Naive thymus-derived CD4-positive, alpha-beta T cell (primary cell): ENCODE results near the gene SLC16A2. TPM values are rescaled to one million over a fixed set of nuclear protein-coding genes. Genes with fewer than 3 reads are reported as not detected.
"Not testable (repeated sequence)": the region's sequence is repeated elsewhere in the genome, so short reads cannot be mapped to it uniquely, and the experiment has no call there.

Source experiments
- ATAC-seq: fragments of 150-1000 bp; cut with Tn5 transposase; 2 replicates; pipeline ENCODE4 v1.10.0; 2021; ENCODE audit warnings: mild to moderate bottlenecking, moderate library complexity
- CTCF ChIA-PET: fragments of 350-600 bp; sonication (Branson Sonifier 250); formaldehyde crosslinking; loops from one replicate; lab custom pipeline; 2021; ENCODE audit warnings: antibody characterized with exemption; lab: Charles Lee
- POLR2A ChIA-PET: fragments of 350-600 bp; sonication (Branson Sonifier 250); formaldehyde crosslinking; loops from one replicate; lab custom pipeline; 2021; ENCODE audit warnings: antibody characterized with exemption, inconsistent platforms; lab: Charles Lee
- DNase-seq, 9 donors: peaks; one replicate each; pipeline versions ENCODE4 v3.0.0 to v3.0.0-alpha.2; 2020 to 2022; ENCODE audit warnings: mixed read lengths in 1 of 9
- H3K27ac ChIP-seq: one replicate; pipeline ENCODE4 v1.7.0; 2013; ENCODE audit warnings: mild to moderate bottlenecking, low read depth, low read length, moderate library complexity
- H3K27me3 ChIP-seq, 2 donors: one replicate each; pipeline ENCODE4 v1.7.0; 2013; ENCODE audit warnings: low read length in 2 of 2, mild to moderate bottlenecking in 2 of 2, moderate library complexity in 2 of 2; ENCODE audit not compliant: control insufficient read depth in 2 of 2, insufficient read depth in 2 of 2
- H3K36me3 ChIP-seq, 3 experiments: 1 replicate in 2 of 3; 2 replicates in 1 of 3; pipeline ENCODE4 v1.7.0; 2013; ENCODE audit warnings: low read length in 3 of 3, mild to moderate bottlenecking in 3 of 3, moderate library complexity in 1 of 3; ENCODE audit not compliant: insufficient read depth in 3 of 3, control insufficient read depth in 2 of 3
- H3K4me1 ChIP-seq, 2 donors: one replicate each; pipeline ENCODE4 v1.7.0; 2013; ENCODE audit warnings: low read length in 2 of 2, mild to moderate bottlenecking in 2 of 2, moderate library complexity in 1 of 2; ENCODE audit not compliant: control insufficient read depth in 2 of 2, insufficient read depth in 2 of 2
- H3K4me3 ChIP-seq: 2 replicates; pipeline ENCODE4 v1.7.0; 2013; ENCODE audit warnings: mild to moderate bottlenecking, low read length
- H3K9me3 ChIP-seq, 3 experiments: 1 replicate in 2 of 3; 2 replicates in 1 of 3; pipeline ENCODE4 v1.7.0; 2013; ENCODE audit warnings: low read length in 3 of 3; ENCODE audit not compliant: control insufficient read depth in 2 of 3
- H3K27ac Mint-ChIP-seq, 9 donors: one replicate each; pipeline ENCODE4 v1.8.0; 2020 to 2022; ENCODE audit warnings: mixed read lengths in 9 of 9, mild to moderate bottlenecking in 8 of 9, moderate library complexity in 5 of 9, inconsistent platforms in 2 of 9
- H3K27me3 Mint-ChIP-seq, 5 donors: one replicate each; pipeline ENCODE4 v1.8.0; 2021 to 2022; ENCODE audit warnings: mixed read lengths in 5 of 5, mild to moderate bottlenecking in 1 of 5
- H3K36me3 Mint-ChIP-seq, 5 donors: one replicate each; pipeline ENCODE4 v1.8.0; 2020 to 2022; ENCODE audit warnings: mixed read lengths in 5 of 5, mild to moderate bottlenecking in 3 of 5, inconsistent platforms in 1 of 5
- H3K4me1 Mint-ChIP-seq, 7 donors: one replicate each; pipeline ENCODE4 v1.8.0; 2020 to 2022; ENCODE audit warnings: mixed read lengths in 7 of 7, mild to moderate bottlenecking in 3 of 7, inconsistent platforms in 1 of 7
- H3K4me3 Mint-ChIP-seq, 10 donors: one replicate each; pipeline ENCODE4 v1.8.0; 2020 to 2022; ENCODE audit warnings: mild to moderate bottlenecking in 10 of 10, mixed read lengths in 10 of 10, moderate library complexity in 6 of 10, inconsistent platforms in 2 of 10
- H3K9me3 Mint-ChIP-seq, 11 donors: one replicate each; pipeline ENCODE4 v1.8.0; 2020 to 2022; ENCODE audit warnings: mixed read lengths in 11 of 11, mild to moderate bottlenecking in 4 of 11, inconsistent platforms in 1 of 11, moderate library complexity in 1 of 11
- intact Hi-C, 2 donors: fragments of 100-400 bp; cut with micrococcal nuclease; formaldehyde crosslinking; loops; one replicate each; pipeline ENCODE4 v1.15.1; 2023
- polyA plus RNA-seq, 2 donors: library from polyadenylated mRNA; unstranded; fragments of 300-500 nt; fragmentation: Illumina TruSeq; gene quantifications; one replicate each; pipeline ENCODE4 v1.2.3, GENCODE V29; 2021
- total RNA-seq, 6 experiments: library from RNA in 5 of 6; stranded (reverse) in 5 of 6; gene quantifications; 1 replicate in 5 of 6; 2 replicates in 1 of 6; pipeline ENCODE4 v1.2.3 and lab custom pipeline; 2021 to 2026

SLC16A2 gene
- total and polyA plus RNA-seq, 7 experiments from 2014 or later = 0.24 to 0.38 (median 0.38) TPM; not detected in 2

GRCh38 chrX:74449937-74450330 is 28.6 kb downstream of the SLC16A2 start:
- DNase-seq = no peak
- Histone ChIP-seq H3K27ac (no peak overlapping the region), H3K36me3 (no peaks in the 10 kb centered on the region), H3K4me1 (peaks cover 0 to 7% of the 10 kb centered on the region in 2 donors), H3K9me3 (no peaks in the 10 kb centered on the region), H3K27me3 (no peaks in the 10 kb centered on the region), H3K4me3 (no peak overlapping the region)
- no peak overlapping the region for H3K27ac Mint-ChIP-seq
- peaks cover 0 to 9% (median 7%) of the 10 kb centered on the region in 7 donors for H3K4me1 Mint-ChIP-seq
- no peak for ATAC-seq
- CTCF ChIA-PET = interaction anchor here (0.8 kb wide), 1 partner anchor 105 kb away, joined by 4 read pairs; no protein-coding TSS in a partner anchor
- no peaks in the 10 kb centered on the region for H3K27me3 Mint-ChIP-seq
- H3K36me3 Mint-ChIP-seq = no peaks in the 10 kb centered on the region
- peak overlapping the region in 1 of 10 donors; percentile 0 for H3K4me3 Mint-ChIP-seq
- intact Hi-C loops = no loop called here
- H3K9me3 Mint-ChIP-seq = peaks cover 0 to 3% (median 0%) of the 10 kb centered on the region in 11 donors
- POLR2A ChIA-PET = no interaction called here

DNA sequence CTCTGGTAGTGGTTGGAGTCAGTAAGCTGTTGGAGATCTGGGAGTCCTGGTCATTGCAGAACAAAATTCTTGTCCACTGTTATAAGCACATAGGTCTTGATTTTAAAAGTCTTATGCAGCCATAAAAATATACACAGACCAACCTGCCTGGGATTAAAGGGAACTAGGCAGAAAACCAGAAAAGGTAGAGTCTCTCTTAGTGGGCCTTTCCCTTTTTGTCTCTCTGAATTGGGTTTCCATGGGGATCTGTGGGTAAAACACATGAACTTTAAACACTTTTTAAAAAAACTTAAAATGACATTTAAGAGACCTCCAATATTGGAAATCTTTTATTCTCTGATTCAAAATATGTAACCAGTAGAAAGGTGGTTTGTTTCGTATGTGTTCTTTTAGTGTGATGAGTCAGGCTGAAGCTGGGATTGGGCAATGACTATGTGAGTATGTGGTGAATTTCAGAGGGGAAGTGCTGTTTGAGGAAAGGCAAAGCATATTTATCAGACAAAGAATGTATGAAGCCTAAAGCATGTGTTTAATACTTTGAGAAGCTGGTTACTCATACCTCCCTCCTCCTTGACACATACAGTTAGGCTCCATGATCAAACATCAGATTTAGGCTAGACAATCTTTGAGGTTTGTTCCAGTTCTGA is 29.6 kb downstream of the SLC16A2 start:
- Histone ChIP-seq H3K9me3 (no peaks in the 10 kb centered on the region), H3K4me3 (no peak overlapping the region), H3K27ac (no peak overlapping the region), H3K27me3 (no peaks in the 10 kb centered on the region), H3K4me1 (peaks cover 0 to 7% of the 10 kb centered on the region in 2 donors), H3K36me3 (no peaks in the 10 kb centered on the region)
- no peaks in the 10 kb centered on the region for H3K36me3 Mint-ChIP-seq
- no peak overlapping the region for H3K4me3 Mint-ChIP-seq
- POLR2A ChIA-PET = no interaction called here
- peaks cover 0 to 9% (median 7%) of the 10 kb centered on the region in 7 donors for H3K4me1 Mint-ChIP-seq
- peak; percentile 70 for ATAC-seq
- CTCF ChIA-PET = no interaction called here
- H3K9me3 Mint-ChIP-seq = peaks cover 0 to 3% (median 0%) of the 10 kb centered on the region in 11 donors
- DNase-seq = no peak
- peaks cover 0 to 7% (median 0%) of the 10 kb centered on the region in 5 donors for H3K27me3 Mint-ChIP-seq
- intact Hi-C loops = no loop called here
- H3K27ac Mint-ChIP-seq = no peak overlapping the region

DNA sequence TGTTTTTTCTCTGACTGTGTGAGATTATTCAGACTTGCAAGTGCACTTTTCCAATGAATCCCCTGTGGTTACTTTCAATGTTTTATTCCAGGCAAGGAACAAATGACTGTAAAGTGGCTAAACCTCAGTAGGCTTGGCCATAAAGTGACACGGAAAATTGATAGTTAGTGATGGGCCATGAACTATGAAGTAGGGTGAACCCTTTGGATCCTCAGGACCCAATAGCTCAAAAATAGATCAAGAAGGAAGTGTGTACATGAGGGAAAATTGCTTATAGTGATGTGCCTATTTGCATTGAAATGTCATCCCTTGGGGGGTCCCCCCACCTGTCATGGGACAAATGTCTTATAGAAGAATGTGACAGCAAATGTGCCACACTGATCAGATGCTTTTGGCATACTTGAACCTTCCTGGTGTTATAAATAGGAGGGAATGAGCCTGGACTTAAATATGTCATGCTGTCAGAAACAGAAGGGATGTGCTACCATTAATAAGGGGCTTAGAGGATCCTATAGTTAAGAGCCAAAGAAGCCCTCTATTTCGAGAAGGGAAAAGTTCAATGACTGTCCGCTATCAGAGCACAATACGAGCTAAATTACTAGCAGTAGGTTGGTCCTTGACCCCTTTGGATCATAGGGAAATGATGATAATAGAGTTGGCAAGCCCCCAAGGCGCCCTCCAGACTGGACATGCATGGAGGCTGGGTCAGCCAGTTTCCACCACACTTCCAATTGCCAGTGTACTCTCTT is 30.3 kb downstream of the SLC16A2 start:
- CTCF ChIA-PET = no interaction called here
- Histone ChIP-seq H3K9me3 (no peaks in the 10 kb centered on the region), H3K36me3 (no peaks in the 10 kb centered on the region), H3K4me3 (no peak overlapping the region), H3K27me3 (no peaks in the 10 kb centered on the region), H3K4me1 (peaks cover 0 to 7% of the 10 kb centered on the region in 2 donors), H3K27ac (no peak overlapping the region)
- Mint-ChIP-seq H3K4me1 (peaks cover 0 to 9% (median 7%) of the 10 kb centered on the region in 7 donors), H3K36me3 (no peaks in the 10 kb centered on the region), H3K27me3 (peaks cover 0 to 7% (median 0%) of the 10 kb centered on the region in 5 donors), H3K27ac (no peak overlapping the region), H3K9me3 (peaks cover 0 to 3% (median 0%) of the 10 kb centered on the region in 11 donors), H3K4me3 (no peak overlapping the region)
- POLR2A ChIA-PET = no interaction called here
- intact Hi-C loops = no loop called here
- DNase-seq = no peak
- ATAC-seq = no peak

GRCh38 chrX:74452199-74452481 is 30.8 kb downstream of the SLC16A2 start:
- Histone ChIP-seq H3K4me1 (peaks cover 0 to 7% of the 10 kb centered on the region in 2 donors), H3K36me3 (no peaks in the 10 kb centered on the region), H3K9me3 (no peaks in the 10 kb centered on the region), H3K27ac (no peak overlapping the region), H3K27me3 (no peaks in the 10 kb centered on the region), H3K4me3 (no peak overlapping the region)
- ATAC-seq (no peak), DNase-seq (no peak)
- Mint-ChIP-seq H3K27me3 (peaks cover 0 to 7% (median 0%) of the 10 kb centered on the region in 5 donors), H3K9me3 (peaks cover 0 to 3% (median 0%) of the 10 kb centered on the region in 11 donors), H3K4me1 (peaks cover 0 to 9% (median 7%) of the 10 kb centered on the region in 7 donors), H3K36me3 (no peaks in the 10 kb centered on the region), H3K27ac (no peak overlapping the region), H3K4me3 (no peak overlapping the region)
- ChIA-PET CTCF (no interaction called here), POLR2A (no interaction called here)
- intact Hi-C loops = no loop called here

- peaks cover 0 to 7% (median 0%) of the 10 kb centered on the region in 5 donors for H3K27me3 Mint-ChIP-seq
- Histone ChIP-seq H3K4me3 (no peak overlapping the region), H3K36me3 (no peaks in the 10 kb centered on the region), H3K27ac (no peak overlapping the region), H3K4me1 (peaks cover 0 to 7% of the 10 kb centered on the region in 2 donors), H3K9me3 (no peaks in the 10 kb centered on the region), H3K27me3 (no peaks in the 10 kb centered on the region)
- H3K4me3 Mint-ChIP-seq = no peak overlapping the region
- no peaks in the 10 kb centered on the region for H3K36me3 Mint-ChIP-seq
- intact Hi-C loops = no loop called here
- H3K9me3 Mint-ChIP-seq = peaks cover 0 to 3% (median 0%) of the 10 kb centered on the region in 11 donors
- no peak for ATAC-seq
- DNase-seq = no peak
- H3K27ac Mint-ChIP-seq = no peak overlapping the region
- H3K4me1 Mint-ChIP-seq = peaks cover 0 to 9% (median 7%) of the 10 kb centered on the region in 7 donors
- POLR2A ChIA-PET = no interaction called here
- CTCF ChIA-PET = no interaction called here
These were observed 31.9 kb downstream of the SLC16A2 start for GRCh38 chrX:74453178-74453577.

DNA sequence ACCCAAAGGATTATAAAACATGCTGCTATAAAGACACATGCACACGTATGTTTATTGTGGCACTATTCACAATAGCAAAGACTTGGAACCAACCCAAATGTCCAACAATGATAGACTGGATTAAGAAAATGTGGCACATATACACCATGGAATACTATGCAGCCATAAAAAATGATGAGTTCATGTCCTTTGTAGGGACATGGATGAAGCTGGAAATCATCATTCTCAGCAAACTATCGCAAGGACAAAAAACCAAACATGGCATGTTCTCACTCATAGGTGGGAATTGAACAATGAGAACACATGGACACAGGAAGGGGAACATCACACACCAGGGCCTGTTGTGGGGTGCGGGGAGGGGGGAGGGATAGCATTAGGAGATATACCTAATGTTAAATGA is 32.9 kb downstream of the SLC16A2 start:
- POLR2A ChIA-PET, H3K27ac ChIP-seq, ATAC-seq, H3K4me1 ChIP-seq, H3K27ac Mint-ChIP-seq, H3K27me3 Mint-ChIP-seq, H3K9me3 Mint-ChIP-seq, H3K27me3 ChIP-seq, H3K36me3 ChIP-seq, CTCF ChIA-PET, intact Hi-C loops, DNase-seq, H3K4me1 Mint-ChIP-seq, H3K4me3 ChIP-seq, H3K9me3 ChIP-seq, H3K36me3 Mint-ChIP-seq, H3K4me3 Mint-ChIP-seq: not testable (repeated sequence)
